AG09319 (cell line): ENCODE data around the gene PES1.

ENCODE experiments used
- DNase-seq: peaks from one replicate; pipeline ENCODE4 v3.0.0-alpha.2; 2010; ENCODE audit warnings: low read depth; ENCODE audit errors: extremely low read depth
- TF ChIP-seq, protein P1 (sequence below): IDR thresholded peaks from 2 replicates; pipeline ENCODE4 v1.5.1; 2011; ENCODE audit warnings: low read depth, mild to moderate bottlenecking, inconsistent platforms, low read length, moderate library complexity

The PES1 gene

DNA sequence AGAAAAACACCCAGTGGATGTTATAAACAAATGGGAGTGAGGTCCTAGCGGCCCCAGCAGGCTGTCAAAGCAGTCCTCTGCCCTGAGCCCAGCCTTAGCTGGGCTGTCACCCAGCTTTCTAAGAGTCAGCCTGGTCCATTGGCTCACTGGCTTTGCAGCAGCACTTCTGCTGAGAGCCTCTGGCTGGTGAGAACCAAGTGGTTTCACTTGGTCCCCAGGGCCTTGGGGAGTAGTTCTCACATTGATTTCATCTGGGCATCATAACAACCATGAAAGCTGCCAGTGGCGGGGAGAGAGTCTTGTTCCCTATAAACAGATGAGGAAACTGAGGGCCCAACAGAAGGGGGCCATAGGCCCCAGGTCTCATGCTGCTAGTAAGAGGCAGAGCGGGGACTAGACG is 56.5 kb downstream of the PES1 start:
- TF ChIP-seq, protein P1, sequence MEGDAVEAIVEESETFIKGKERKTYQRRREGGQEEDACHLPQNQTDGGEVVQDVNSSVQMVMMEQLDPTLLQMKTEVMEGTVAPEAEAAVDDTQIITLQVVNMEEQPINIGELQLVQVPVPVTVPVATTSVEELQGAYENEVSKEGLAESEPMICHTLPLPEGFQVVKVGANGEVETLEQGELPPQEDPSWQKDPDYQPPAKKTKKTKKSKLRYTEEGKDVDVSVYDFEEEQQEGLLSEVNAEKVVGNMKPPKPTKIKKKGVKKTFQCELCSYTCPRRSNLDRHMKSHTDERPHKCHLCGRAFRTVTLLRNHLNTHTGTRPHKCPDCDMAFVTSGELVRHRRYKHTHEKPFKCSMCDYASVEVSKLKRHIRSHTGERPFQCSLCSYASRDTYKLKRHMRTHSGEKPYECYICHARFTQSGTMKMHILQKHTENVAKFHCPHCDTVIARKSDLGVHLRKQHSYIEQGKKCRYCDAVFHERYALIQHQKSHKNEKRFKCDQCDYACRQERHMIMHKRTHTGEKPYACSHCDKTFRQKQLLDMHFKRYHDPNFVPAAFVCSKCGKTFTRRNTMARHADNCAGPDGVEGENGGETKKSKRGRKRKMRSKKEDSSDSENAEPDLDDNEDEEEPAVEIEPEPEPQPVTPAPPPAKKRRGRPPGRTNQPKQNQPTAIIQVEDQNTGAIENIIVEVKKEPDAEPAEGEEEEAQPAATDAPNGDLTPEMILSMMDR: no peak
- no peak for DNase-seq

GRCh38 chr22:30531651-30532608 is 59.8 kb downstream of the PES1 start:
- TF ChIP-seq, protein P1: no peak
- no peak for DNase-seq

DNA sequence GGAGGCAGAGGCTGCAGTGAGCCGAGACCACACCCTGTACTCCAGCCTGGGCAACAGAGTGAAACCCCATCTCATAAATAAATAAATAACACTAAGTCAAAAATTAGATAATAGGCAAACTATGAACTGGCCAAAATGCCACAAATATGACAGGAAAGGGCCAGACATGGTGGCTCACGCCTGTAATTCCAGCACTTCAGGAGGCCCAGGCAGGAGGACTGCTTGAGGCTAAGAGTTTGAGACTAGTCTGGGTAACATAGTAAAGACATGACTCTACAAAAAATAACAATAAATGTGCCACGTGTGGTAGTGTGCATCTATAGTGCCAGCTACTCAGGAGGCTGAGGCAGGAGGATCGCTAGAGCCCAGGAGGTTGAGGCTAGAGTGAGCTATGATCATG is 65.1 kb downstream of the PES1 start:
- DNase-seq: no peak
- TF ChIP-seq, protein P1: no peak
